GM12875 (cell line): Measurements from ENCODE around the gene EYS.
A peak's percentile ranks its signal among the peaks of the same experiment; 100 is the strongest.

Experiments used
- H3K4me3 ChIP-seq: one replicate; pipeline ENCODE4 v1.5.1; 2011; ENCODE audit warnings: low read depth, low read length, control low read depth
- TF ChIP-seq, protein P1 (sequence below): IDR thresholded peaks from 2 replicates; pipeline ENCODE4 v1.5.1; 2011; ENCODE audit warnings: low read depth, mild to moderate bottlenecking, control low read depth, inconsistent platforms, low read length, moderate library complexity, borderline replicate concordance; ENCODE audit not compliant: insufficient read depth

Gene EYS

DNA sequence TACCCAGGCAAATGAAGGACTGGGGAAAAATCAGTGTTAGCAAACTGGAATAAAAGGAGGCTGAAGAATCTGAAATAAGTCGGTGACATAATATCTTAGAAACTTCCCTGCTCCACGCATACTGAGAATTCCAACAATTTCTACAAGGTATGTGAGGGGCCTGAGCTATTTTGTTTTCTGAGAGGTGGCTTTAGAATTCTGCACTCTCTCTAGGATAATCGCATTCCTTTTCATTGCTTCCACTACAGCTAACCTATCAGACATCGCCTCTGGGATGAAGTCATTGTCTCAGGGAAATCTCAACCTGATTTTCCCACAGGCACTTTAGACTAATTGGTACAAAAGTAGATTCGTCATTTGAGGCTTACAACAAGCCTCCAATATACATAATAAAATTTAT is 1330.6 kb downstream of the EYS start:
- H3K4me3 ChIP-seq = no peak overlapping the region
- TF ChIP-seq, protein P1, sequence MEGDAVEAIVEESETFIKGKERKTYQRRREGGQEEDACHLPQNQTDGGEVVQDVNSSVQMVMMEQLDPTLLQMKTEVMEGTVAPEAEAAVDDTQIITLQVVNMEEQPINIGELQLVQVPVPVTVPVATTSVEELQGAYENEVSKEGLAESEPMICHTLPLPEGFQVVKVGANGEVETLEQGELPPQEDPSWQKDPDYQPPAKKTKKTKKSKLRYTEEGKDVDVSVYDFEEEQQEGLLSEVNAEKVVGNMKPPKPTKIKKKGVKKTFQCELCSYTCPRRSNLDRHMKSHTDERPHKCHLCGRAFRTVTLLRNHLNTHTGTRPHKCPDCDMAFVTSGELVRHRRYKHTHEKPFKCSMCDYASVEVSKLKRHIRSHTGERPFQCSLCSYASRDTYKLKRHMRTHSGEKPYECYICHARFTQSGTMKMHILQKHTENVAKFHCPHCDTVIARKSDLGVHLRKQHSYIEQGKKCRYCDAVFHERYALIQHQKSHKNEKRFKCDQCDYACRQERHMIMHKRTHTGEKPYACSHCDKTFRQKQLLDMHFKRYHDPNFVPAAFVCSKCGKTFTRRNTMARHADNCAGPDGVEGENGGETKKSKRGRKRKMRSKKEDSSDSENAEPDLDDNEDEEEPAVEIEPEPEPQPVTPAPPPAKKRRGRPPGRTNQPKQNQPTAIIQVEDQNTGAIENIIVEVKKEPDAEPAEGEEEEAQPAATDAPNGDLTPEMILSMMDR = no peak

DNA sequence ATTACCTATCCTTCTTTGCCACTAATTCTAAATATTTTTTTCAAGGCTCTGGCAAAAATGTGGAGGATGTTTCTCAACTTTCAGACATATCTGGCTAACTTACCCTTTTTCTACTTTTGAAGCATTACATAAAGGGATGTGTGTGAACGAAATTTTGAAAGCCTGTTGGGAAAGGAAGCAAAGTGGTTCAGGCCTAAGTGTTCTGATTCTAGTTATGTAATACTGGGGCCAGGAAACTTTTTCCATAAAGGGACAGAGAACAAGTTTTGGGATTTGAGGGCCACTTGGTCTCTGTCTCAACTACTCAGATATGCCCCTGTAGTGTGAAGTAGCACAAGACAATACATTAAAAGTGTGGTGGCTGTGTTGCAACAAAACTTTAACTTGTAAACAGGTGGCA is 1349.6 kb downstream of the EYS start:
- no peak overlapping the region for H3K4me3 ChIP-seq
- TF ChIP-seq, protein P1 = no peak

DNA sequence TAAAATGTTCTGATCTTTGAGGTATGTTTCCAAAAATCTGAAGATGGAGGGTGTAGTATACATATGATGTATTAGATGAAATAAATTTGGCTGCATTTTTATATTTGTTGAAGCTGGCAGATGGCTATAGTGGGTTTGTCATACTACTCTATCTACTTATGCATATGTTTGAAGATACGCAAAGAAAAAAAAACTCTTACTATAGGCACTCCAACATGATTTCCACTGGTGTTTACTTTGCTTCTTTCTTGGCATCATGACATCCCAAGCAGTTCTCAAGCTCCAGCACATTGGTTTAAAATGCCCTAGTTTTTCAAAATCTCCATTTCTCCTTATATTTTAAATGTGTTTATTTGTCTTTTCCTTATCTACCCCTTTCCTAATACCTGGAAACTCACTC is 1359.6 kb downstream of the EYS start:
- no peak overlapping the region for H3K4me3 ChIP-seq
- TF ChIP-seq, protein P1 = no peak

DNA sequence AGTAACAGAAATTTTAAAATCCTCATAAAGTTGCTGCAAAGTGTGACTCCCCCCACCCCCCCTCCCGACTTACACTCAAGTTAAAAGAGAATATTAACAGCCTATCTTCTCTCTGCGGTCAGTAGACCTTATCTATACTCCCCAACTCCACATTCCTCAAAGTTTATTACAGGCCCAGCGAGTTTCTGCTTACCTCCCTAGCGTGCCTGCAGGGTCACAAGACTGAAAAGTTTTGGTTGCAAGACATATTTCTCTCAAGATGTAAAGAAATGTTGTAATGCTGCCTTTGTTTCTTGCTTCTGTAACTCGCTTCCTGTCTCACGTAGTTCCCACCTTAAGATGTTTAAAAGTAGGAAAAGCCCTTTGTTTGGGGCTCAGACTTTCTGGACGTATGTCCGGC is 1371.8 kb downstream of the EYS start:
- no peak overlapping the region for H3K4me3 ChIP-seq
- TF ChIP-seq, protein P1 = no peak

DNA sequence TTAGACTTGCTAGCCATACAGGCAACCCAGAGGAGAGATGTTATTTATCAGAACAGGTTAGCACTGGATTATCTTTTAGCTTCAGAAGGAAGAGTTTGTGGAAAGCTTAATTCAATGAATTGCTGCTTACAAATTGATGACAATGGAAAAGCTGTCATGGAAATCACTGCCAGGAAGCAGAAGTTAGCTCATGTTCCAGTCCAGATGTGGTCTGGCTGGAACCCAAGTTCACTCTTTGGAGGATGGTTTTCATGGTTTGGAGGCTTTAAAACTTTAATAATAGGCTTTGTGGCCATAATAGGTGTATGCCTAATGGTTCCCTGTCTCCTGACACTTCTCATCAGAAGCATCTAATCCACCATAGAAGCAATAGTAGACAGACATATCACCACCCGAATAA is 1372.4 kb downstream of the EYS start:
- no peak overlapping the region for H3K4me3 ChIP-seq
- TF ChIP-seq, protein P1 = no peak

DNA sequence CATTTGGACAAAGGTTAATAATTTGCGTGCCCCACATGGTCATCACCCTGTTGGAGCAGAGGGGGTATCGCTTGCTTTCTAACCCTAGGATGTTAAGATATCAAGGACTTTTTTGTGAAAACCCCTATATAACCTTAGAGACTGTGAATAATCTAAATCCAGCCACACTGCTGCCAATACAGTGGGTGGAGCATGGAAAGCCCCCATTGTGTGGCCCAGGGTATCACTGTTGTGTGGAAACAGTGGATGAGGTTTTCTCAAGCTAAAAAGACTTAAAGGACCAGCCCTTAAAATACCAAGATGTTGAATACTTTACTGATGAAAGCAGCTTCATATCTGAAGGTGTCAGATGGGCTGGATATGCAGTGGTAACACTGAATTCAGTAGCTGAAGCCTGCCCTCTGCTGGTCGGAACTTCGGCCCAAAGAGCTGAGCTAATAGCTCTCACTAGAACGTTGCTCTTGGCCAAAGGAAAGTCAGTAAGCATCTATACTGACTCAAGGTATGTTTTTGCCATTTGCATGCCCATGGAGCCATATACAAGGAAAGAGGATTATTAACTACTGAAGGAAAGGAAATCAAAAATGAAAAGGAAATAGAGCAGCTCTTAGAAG is 1376.2 kb downstream of the EYS start:
- TF ChIP-seq, protein P1 = peak; percentile 69; the same call in 1 of the 2 replicates
- no peak overlapping the region for H3K4me3 ChIP-seq

DNA sequence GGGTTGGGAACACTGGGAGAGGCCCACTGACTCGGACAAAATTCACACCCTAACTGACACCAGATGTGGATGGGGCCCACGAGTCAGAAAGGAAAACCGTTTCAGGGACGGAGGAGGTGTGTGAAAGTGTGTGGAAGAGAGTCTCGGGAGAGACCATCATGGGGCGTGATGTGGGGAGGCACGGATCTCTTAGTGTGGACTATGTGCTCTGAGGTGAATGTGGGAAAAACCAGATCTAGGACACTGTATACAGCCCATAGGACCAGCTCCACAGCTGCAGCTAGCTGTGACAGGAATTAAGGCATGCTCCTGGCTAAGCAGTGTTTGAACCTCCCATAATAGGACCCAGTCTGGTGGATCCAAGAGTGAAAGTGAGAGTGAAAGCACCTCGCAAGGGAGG is 1380.1 kb downstream of the EYS start:
- no peak overlapping the region for H3K4me3 ChIP-seq
- TF ChIP-seq, protein P1 = no peak
